Upper lobe of left lung (tissue), 4 donors: ENCODE data around the gene BICRAL.
"Not testable (repeated sequence)": the region's sequence is repeated elsewhere in the genome, so short reads cannot be mapped to it uniquely, and the experiment has no call there.

Experiments
- POLR2A ChIP-seq, 4 donors: fragments of 450-650 bp; IDR thresholded peaks; one replicate each; pipeline ENCODE4 v1.5.1; 2016 to 2017; ENCODE audit warnings: antibody characterized with exemption in 4 of 4, mild to moderate bottlenecking in 2 of 4
- POLR2AphosphoS5 ChIP-seq, 2 donors: sonication (generic); formaldehyde crosslinking; IDR thresholded peaks; one replicate each; pipeline ENCODE4 v1.5.1; 2017; ENCODE audit warnings: antibody characterized with exemption in 2 of 2
- TF ChIP-seq, protein P1 (sequence below), 6 experiments: fragments of 450-650 bp in 4 of 6; fragments of 200-600 bp in 2 of 6; sonication (generic) in 2 of 6; IDR thresholded peaks; one replicate each; pipeline ENCODE4 v1.5.1; 2016 to 2019; ENCODE audit warnings: antibody characterized with exemption in 6 of 6

GRCh38 chr6:42902429-42903263, 120.8 kb downstream of the BICRAL start:
- TF ChIP-seq POLR2A, POLR2AphosphoS5 (IDR thresholded peaks at IDR 0.05): not testable (repeated sequence)
- TF ChIP-seq, protein P1, sequence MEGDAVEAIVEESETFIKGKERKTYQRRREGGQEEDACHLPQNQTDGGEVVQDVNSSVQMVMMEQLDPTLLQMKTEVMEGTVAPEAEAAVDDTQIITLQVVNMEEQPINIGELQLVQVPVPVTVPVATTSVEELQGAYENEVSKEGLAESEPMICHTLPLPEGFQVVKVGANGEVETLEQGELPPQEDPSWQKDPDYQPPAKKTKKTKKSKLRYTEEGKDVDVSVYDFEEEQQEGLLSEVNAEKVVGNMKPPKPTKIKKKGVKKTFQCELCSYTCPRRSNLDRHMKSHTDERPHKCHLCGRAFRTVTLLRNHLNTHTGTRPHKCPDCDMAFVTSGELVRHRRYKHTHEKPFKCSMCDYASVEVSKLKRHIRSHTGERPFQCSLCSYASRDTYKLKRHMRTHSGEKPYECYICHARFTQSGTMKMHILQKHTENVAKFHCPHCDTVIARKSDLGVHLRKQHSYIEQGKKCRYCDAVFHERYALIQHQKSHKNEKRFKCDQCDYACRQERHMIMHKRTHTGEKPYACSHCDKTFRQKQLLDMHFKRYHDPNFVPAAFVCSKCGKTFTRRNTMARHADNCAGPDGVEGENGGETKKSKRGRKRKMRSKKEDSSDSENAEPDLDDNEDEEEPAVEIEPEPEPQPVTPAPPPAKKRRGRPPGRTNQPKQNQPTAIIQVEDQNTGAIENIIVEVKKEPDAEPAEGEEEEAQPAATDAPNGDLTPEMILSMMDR (IDR thresholded peaks at IDR 0.05), result not testable (repeated sequence)
